GM19438 (cell line): ENCODE measurements around the gene UBE2J2.

Experiments
- ATAC-seq: cut with Tn5 transposase; IDR thresholded peaks from one replicate; pipeline ENCODE4 v1.9.1; 2021; ENCODE audit warnings: low read depth; ENCODE audit not compliant: unreplicated experiment

UBE2J2 gene

GRCh38 chr1:1242461-1243265, 31.0 kb downstream of the UBE2J2 start:
- no peak for ATAC-seq

GRCh38 chr1:1241588-1242219, 31.9 kb downstream of the UBE2J2 start:
- ATAC-seq, result no peak

GRCh38 chr1:1240822-1241587, 32.6 kb downstream of the UBE2J2 start:
- no peak for ATAC-seq

GRCh38 chr1:1240348-1240732, 33.3 kb downstream of the UBE2J2 start:
- no peak for ATAC-seq

GRCh38 chr1:1239614-1240347, 33.9 kb downstream of the UBE2J2 start:
- no peak for ATAC-seq

- no peak for ATAC-seq
Measured at GRCh38 chr1:1239227-1239613, 34.4 kb downstream of the UBE2J2 start.

GRCh38 chr1:1238702-1239178, 34.9 kb downstream of the UBE2J2 start:
- ATAC-seq, result no peak

GRCh38 chr1:1237874-1238701, 35.6 kb downstream of the UBE2J2 start:
- no peak for ATAC-seq

- no peak for ATAC-seq
Measured at GRCh38 chr1:1236945-1237873, 36.4 kb downstream of the UBE2J2 start.

- ATAC-seq, result no peak
Measured at GRCh38 chr1:1236176-1236763, 37.4 kb downstream of the UBE2J2 start.

GRCh38 chr1:1235016-1235744, 38.5 kb downstream of the UBE2J2 start:
- ATAC-seq, result no peak

- ATAC-seq, result no peak
Measured at GRCh38 chr1:1234180-1234808, 39.4 kb downstream of the UBE2J2 start.

GRCh38 chr1:1233567-1233892, 40.1 kb downstream of the UBE2J2 start:
- no peak for ATAC-seq

GRCh38 chr1:1232796-1233566, 40.7 kb downstream of the UBE2J2 start:
- ATAC-seq, result no peak

GRCh38 chr1:1232208-1232795, 41.4 kb downstream of the UBE2J2 start, which contains the start of gene B3GALT6:
TSS of gene B3GALT6 (plus strand) at chr1:1232237. CDS start at chr1:1232279, 42 bp downstream.
- no peak for ATAC-seq
